Fibroblast of lung (primary cell): ENCODE data around the gene FRK. TPM values are rescaled to one million over a fixed set of nuclear protein-coding genes. Genes with fewer than 3 reads are reported as not detected.

ENCODE experiments used
- DNase-seq, 2 donors: peaks; one replicate each; pipeline versions ENCODE4 v3.0.0 to v3.0.0-alpha.2; 2010; ENCODE audit warnings: low read depth in 2 of 2
- H2AFZ ChIP-seq: 2 replicates; pipeline ENCODE4 v1.5.1; 2012; ENCODE audit warnings: low read length, control low read depth, inconsistent platforms
- H3K27ac ChIP-seq: 2 replicates; pipeline ENCODE4 v1.5.1; 2011; ENCODE audit warnings: low read length, control low read depth; ENCODE audit not compliant: insufficient read depth
- H3K27me3 ChIP-seq: 2 replicates; pipeline ENCODE4 v1.5.1; 2011; ENCODE audit warnings: mild to moderate bottlenecking, low read length; ENCODE audit not compliant: control insufficient read depth, insufficient read depth
- H3K36me3 ChIP-seq: 2 replicates; pipeline ENCODE4 v1.5.1; 2011; ENCODE audit warnings: low read length; ENCODE audit not compliant: control insufficient read depth, insufficient read depth
- H3K4me1 ChIP-seq: 2 replicates; pipeline ENCODE4 v1.5.1; 2011; ENCODE audit warnings: low read length; ENCODE audit not compliant: control insufficient read depth, insufficient read depth; ENCODE audit errors: extremely low read depth
- H3K4me2 ChIP-seq: 2 replicates; pipeline ENCODE4 v1.5.1; 2011; ENCODE audit warnings: low read length, control low read depth; ENCODE audit not compliant: insufficient read depth; ENCODE audit errors: extremely low read depth
- H3K4me3 ChIP-seq, 4 experiments: fragments of 200-600 bp in 1 of 4; sonication (generic) in 1 of 4; replicated peaks in 1 of 4; 2 replicates each; pipeline ENCODE4 v1.5.1; 2011 to 2016; ENCODE audit warnings: low read length in 4 of 4, low read depth in 3 of 4, mild to moderate bottlenecking in 3 of 4, control low read depth in 2 of 4, inconsistent platforms in 1 of 4, mixed read lengths in 1 of 4; ENCODE audit not compliant: insufficient read depth in 1 of 4; ENCODE audit errors: control extremely low read depth in 1 of 4
- H3K79me2 ChIP-seq: 2 replicates; pipeline ENCODE4 v1.5.1; 2012; ENCODE audit warnings: mild to moderate bottlenecking, low read length, inconsistent platforms; ENCODE audit not compliant: control insufficient read depth, insufficient read depth
- H3K9ac ChIP-seq: 2 replicates; pipeline ENCODE4 v1.5.1; 2011; ENCODE audit warnings: mild to moderate bottlenecking, low read length, control low read depth; ENCODE audit not compliant: insufficient read depth
- H3K9me3 ChIP-seq: 2 replicates; pipeline ENCODE4 v1.5.1; 2012; ENCODE audit warnings: low read depth, low read length; ENCODE audit not compliant: control insufficient read depth, insufficient read depth
- H4K20me1 ChIP-seq: 2 replicates; pipeline ENCODE4 v1.5.1; 2011; ENCODE audit warnings: low read length; ENCODE audit not compliant: control insufficient read depth, insufficient read depth; ENCODE audit errors: extremely low read depth
- CTCF ChIP-seq, 2 donors: IDR thresholded peaks in 1 of 2; conservative IDR thresholded peaks in 1 of 2; 1 replicate in 1 of 2; 2 replicates in 1 of 2; pipeline ENCODE4 v1.5.1; 2011 to 2012; ENCODE audit warnings: low read length in 2 of 2, control low read depth in 1 of 2, inconsistent platforms in 1 of 2, low read depth in 1 of 2, mild to moderate bottlenecking in 1 of 2
- EZH2 ChIP-seq: IDR thresholded peaks from 2 replicates; pipeline ENCODE4 v1.5.1; 2012; ENCODE audit warnings: low read length, control low read depth, mild to moderate bottlenecking; ENCODE audit errors: missing control alignments
- polyA plus RNA-seq, 2 donors: library from polyadenylated mRNA; depleted of rRNA in 1 of 2; stranded (reverse) in 1 of 2; unstranded in 1 of 2; fragments of >200 nt; gene quantifications; 2 replicates each; pipeline ENCODE4 v1.2.1, GENCODE V29; 2011 to 2012; ENCODE audit warnings: missing spikeins in 1 of 2
- total RNA-seq: library from RNA; depleted of rRNA; stranded (reverse); fragments of >200 nt; gene quantifications from 2 replicates; pipeline ENCODE4 v1.2.1, GENCODE V29; 2014

FRK gene
- total and polyA plus RNA-seq, 2 donors (not counting 1 experiment from before 2014, with no cell fraction given): 0.18 to 0.33 TPM

GRCh38 chr6:116073765-116074440 lies 13.2 kb upstream of the FRK start:
- Histone ChIP-seq H3K27me3 (no peaks in the 10 kb centered on the region), H3K36me3 (no peaks in the 10 kb centered on the region), H4K20me1 (no peaks in the 10 kb centered on the region), H3K9ac (no peak overlapping the region), H3K4me2 (peak overlapping the region; percentile 40), H2AFZ (no peak overlapping the region), H3K9me3 (no peaks in the 10 kb centered on the region), H3K4me1 (peaks cover 3% of the 10 kb centered on the region), H3K27ac (no peak overlapping the region), H3K79me2 (no peaks in the 10 kb centered on the region), H3K4me3 (no peak overlapping the region)
- TF ChIP-seq EZH2: no peak
- DNase-seq: peak; percentile 40 to 67

- Histone ChIP-seq H3K9ac (no peak overlapping the region), H3K4me1 (peaks cover 3% of the 10 kb centered on the region), H3K36me3 (no peaks in the 10 kb centered on the region), H2AFZ (no peak overlapping the region), H4K20me1 (no peaks in the 10 kb centered on the region), H3K4me3 (no peak overlapping the region), H3K27ac (no peak overlapping the region), H3K9me3 (no peaks in the 10 kb centered on the region), H3K27me3 (no peaks in the 10 kb centered on the region), H3K4me2 (no peak overlapping the region), H3K79me2 (no peaks in the 10 kb centered on the region)
- TF ChIP-seq EZH2 (no peak), CTCF (conservative IDR thresholded peaks at IDR 0.05 in 1 of 2, IDR thresholded peaks at IDR 0.05 in 1 of 2; ENCODE audit: low read depth in 1 of 2, low read length in 2 of 2) (no peak)
- DNase-seq: no peak
These were observed 11.7 kb upstream of the FRK start for GRCh38 chr6:116072368-116072767.

DNA sequence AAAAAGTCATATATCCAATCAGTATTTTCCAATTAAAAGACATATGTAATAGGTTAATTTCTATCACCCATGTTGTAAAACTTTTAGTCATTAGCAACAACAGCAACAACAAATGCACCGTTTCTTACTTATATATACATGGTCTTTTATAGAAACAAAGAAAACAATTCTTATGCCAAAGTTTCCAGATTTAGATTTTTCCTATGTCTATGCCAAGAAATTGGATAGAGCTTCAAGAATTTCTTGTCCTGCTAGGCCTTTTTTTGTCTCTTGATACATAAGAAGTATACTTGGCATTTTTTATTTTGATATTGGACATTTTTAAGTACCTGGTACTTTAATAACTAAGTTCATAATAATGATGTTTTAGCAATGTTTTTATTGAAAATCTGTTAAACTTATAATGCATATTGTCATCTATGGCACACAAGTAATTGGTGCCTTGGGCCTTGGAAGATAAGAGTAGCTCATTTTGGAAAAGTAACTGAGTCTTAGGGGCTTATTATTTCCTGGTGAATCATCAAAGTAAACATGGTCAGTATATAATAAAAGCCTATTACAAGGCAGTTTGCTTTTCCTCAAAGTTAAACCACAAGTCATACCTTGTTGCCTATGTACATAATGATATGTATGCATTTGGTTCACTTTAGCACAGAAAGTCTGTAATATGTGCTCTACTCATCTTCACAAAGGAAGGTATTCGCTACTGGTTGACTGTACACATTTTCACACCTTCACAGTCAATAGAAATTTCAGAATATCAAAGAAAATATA lies 10.1 kb upstream of the FRK start:
- H3K36me3 ChIP-seq: no peaks in the 10 kb centered on the region
- no peak overlapping the region for H2AFZ ChIP-seq
- no peak for DNase-seq
- no peak overlapping the region for H3K4me3 ChIP-seq
- no peak overlapping the region for H3K27ac ChIP-seq
- no peaks in the 10 kb centered on the region for H4K20me1 ChIP-seq
- H3K4me1 ChIP-seq: peaks cover 3% of the 10 kb centered on the region
- TF ChIP-seq EZH2: no peak
- no peak for TF ChIP-seq CTCF (conservative IDR thresholded peaks at IDR 0.05 in 1 of 2, IDR thresholded peaks at IDR 0.05 in 1 of 2; ENCODE audit: low read depth in 1 of 2, low read length in 2 of 2)
- no peaks in the 10 kb centered on the region for H3K27me3 ChIP-seq
- H3K9me3 ChIP-seq: no peaks in the 10 kb centered on the region
- no peaks in the 10 kb centered on the region for H3K79me2 ChIP-seq
- no peak overlapping the region for H3K4me2 ChIP-seq
- no peak overlapping the region for H3K9ac ChIP-seq
